Stimulated activated CD4-positive, alpha-beta T cell treated with anti-CD3 and anti-CD28 coated beads, TNF-alpha, amount 100 ng/mL, for 24 hours (primary cell): Measurements from ENCODE around the gene KRT75.

Source experiments
- DNase-seq, 3 experiments: peaks; one replicate each; pipeline ENCODE4 v3.0.0-alpha.2; 2020; ENCODE audit warnings: low read depth in 3 of 3

Gene KRT75

DNA sequence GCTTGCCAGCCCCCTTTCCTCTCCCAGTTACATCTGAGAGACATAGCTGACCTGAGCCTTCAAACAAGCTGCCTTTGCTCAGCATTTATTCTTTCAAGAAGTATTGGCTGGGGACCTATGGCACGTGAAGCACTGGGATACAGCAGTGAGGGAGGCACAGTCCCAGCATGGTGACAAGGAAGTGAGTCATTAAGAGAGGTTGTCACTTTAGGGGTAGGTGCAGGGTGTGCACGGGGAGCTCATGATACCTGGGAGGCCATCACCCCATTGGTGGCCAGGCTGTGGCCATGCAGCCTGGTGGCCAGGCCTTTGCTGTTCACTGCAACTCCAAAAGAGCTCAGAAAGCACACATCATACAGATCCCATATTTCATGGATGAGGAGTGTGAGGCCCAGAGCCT is 5.7 kb upstream of the KRT75 start:
- no peak for DNase-seq

DNA sequence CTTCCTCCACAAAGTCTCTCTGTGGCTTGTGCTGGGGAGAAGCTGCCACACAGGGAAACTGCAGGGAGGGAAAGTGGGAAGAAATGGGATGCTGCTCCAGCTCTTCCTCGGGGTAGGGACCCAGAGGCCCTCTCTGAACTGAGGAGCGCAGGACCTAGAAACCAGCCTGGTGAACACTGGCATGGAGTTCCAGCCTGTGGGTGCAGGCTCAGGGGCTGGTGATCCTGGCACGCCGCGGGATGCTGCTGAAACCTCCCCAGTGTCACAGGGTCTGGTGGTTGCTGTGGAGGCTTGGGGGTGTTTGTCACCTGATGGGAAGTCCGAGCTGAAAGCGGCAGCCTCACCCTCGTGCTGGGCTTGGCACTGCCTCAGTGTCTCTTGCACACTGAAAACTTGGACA is 5.2 kb upstream of the KRT75 start:
- no peak for DNase-seq

DNA sequence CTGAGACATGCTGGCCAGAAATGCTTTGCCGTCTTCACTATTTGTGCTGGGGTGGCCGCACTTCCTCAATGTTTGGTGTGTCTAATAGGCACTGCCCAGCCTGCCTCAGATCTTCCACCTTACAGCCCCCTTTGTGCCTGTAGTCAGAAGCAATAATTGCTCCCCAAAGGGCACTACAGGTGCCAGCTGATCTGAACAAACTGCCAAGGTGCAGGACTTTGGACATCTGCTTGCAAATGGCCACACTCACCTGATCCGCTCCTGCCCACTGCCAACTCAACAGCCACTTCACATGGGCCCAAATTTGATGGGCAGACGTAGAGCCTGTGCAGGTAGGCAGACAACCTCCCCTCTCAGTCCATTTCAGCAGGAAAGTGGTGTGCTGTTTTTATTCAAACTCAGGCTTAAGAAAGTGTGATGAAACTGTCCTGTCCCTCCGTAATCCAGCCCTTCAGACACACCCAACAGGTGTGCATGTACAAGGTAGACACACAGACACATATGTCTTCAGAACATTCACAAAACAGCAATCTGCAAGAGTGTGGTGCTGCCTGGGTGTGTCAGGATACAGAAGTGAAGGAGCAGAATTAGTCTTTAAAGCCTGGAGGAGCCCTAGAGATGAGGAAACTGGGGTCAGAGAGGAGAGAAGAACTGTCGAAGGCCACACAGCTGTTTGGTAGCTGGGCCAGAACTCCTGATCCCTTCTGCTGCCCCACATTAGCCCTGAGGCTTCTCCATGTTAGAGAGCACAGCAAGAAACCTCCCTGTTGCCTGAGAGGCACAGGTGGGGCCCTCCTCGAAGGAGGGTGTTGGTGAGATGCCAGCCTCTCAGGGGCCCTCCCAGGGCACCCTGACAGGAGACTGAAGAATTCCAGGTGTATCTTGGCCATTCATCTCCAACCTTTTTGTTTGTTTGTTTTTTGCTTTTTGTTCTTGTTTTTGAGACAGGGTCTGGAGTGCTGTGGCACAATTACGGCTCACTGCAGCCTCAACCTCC is 4.4 kb upstream of the KRT75 start:
- DNase-seq = no peak

DNA sequence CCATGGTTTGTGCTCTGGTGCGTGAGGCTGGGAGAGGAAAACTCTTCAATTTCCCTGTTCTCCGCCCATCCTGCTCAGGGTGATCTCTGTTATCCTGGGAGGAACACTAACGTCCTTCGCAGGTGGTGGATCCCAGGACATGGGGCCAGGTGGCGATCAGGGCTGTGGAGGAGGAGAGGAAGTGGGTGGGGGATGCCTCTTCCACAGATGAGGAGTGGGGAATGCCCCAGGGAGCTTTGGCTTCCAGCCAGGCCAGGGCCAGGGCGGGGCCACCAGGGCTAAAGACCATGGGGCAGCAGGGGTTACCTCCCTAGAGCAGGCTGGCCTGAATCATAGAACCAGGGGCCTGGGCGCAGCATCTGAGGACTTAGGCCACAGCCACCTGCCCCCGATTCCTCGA is 3.3 kb upstream of the KRT75 start:
- DNase-seq = no peak

DNA sequence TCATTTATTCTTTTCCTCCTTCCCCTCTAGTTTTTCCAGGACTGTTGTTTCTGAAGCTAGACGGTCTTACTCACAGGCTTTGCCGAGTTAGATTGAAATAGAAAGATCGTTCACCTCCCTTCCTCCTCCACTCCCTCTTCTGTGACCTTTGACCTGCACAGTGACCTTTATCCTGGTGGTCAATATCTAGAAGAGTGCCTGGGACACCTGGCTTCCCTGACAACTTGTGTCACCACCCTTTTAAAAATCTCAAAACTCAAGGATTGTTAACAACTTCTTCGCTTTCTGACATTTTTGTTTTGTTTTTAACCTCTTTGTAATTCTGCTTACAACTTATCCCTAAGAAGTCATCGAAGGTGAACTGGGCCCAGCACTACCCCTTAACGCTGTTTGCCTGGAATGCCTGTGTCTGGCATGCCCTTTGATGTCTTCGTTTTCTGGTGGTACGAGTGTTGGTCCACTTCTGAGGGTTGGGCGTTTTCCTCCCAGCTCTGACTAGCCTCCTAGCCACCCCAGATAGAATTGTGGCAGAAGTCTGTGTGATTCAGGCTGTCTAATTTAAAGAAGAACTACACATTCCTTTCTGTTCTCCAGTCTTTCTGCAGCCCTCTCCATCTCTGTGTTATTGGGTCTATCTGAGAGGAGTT is 2.8 kb upstream of the KRT75 start:
- DNase-seq = no peak

DNA sequence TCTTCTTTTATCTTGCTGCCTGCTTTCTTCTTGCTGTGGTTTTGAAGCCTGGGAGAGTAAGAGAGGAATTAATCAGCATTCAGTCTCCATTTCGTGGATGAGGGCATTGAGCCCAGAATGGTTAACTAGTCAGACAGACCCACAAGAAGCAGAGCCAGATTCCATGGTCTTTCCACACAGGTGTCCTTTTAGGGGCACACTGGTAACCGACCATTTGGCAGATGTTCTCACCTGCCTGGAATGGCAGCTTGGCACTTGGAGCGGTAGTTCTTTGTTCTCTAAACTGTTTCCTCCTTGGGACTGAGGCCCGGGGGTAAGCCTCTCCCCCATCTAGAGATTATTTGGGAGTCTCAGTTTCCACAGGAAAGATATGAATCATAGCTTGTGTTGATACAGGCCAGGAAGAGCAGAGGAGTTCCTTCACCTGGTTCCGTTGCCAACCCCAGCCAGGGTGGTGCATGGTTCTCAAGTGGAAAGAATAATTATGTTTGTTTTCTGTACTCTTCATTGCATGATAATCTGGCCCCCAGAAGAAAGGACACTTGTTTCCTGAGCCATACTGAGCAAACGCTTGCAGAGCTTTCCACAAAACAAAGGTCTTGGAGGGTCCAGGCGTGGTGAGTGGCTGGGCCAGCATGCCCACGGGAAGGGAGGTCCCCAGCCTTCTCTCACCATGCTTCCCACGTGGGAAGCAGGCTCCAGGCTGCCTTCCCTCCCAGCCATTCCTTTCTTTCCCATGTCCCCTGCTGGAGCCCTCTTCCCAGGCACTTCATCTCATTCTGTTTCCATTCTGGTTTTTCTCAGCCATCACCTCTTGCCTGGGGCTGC is 2.0 kb upstream of the KRT75 start:
- no peak for DNase-seq

DNA sequence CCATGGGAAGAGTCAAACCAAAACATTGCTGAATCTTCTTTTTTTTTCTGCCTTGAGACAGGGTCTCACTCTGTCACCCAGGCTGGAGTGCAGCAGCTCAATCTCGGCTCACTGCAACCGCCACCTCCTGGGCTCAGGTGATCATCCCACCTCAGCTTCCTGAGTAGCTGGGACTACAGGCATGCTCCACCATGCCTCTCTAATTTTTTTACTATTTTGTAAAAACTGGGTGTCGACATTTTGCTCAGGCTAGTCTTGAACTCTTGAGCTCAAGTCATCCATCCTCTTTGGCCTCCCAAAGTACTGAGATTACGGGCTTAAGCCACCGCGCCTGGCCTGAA is 1.5 kb upstream of the KRT75 start:
- no peak for DNase-seq

DNA sequence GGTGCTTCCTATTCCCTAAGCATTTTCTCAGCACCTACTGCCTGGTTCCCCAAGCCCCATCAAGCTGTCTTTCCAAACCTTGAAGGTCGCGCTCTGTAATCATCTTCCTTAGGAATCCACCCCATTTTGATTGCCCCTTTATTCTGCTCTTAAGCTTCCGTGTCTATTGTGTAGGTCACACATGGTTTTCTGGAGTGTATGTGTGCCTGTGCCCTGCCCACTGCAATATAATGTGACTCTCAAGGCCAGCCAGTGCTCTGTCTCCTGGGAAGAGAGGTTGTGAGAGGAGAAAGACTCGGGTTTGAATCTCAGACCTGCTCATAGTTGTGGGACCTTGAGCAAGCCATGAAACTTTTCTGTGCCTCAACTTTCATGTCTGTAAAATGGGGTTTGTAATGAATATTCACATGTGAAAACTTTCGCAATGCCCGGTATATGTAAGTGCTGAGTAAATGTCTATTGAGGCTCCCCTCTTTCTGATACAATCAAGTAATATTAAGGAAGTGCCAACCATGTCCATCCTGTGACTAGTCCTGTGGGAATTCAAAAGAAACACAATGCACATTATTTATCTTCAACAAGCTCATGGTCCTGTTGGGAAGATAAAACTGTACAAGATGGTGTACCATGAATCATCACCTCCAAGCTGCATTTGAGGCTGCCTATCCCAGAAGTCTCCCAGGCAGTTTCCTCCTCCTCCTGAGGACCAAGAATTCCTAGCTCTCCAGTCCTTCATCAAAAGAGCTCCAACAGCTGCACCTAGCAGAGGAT is 774 bp upstream of the KRT75 start:
- DNase-seq = no peak

DNA sequence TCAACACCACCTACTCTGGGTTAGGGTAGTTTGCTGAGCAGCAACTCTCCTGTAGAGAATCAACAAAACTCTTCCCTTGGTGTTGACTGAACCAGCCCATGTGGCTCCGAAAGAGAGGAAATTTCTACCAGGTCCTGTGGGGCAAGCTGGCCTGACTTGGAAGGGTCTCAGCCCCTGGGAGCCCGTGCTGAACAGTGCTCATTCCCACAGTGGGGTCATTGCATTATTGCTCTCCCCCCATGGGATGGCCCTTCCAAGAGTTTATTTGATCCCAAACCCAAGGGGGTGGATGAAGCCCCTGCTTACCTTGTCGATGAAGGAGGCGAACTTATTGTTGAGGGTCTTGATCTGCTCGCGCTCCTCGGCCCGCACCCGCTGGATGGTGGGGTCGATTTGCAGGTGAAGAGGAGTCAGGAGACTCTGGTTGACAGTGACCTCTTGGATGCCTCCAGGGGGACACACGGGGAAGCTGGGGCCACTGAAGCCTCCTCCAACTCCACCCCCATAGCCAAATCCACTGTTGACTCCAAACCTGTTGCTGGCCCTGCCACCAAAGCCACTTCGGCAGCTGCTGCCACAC is 580 bp downstream of the KRT75 start:
- DNase-seq = no peak

DNA sequence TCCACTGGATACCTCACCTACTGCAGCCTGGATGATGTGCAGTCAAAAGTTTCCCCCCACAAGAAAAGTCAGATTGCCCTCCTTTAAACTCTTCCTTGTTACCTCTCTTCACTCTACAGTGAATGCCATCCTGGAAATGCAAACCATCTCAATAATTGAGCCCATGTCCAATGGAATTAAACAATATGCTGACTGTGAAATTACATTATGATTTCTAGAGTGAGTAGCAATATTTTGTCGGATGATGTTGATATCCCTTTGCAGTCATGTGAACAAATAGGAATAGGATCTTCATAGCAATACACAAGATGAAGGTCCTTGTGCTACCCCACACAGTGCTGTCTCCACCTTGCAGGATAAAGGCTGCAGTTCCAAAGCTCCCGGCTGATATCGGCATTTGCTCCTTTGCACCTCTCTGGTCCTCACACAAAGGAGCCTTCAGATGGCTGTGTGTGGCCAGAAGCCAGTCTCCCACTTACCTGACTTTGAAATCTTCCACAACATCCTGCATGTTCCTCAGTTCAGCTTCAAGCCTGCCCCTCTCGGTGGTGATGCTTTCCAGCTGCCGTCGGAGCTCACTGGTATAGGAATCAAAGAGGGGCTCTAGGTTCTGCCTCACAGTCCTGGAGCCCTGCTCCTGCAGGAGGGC is 1.5 kb downstream of the KRT75 start:
- DNase-seq = no peak

DNA sequence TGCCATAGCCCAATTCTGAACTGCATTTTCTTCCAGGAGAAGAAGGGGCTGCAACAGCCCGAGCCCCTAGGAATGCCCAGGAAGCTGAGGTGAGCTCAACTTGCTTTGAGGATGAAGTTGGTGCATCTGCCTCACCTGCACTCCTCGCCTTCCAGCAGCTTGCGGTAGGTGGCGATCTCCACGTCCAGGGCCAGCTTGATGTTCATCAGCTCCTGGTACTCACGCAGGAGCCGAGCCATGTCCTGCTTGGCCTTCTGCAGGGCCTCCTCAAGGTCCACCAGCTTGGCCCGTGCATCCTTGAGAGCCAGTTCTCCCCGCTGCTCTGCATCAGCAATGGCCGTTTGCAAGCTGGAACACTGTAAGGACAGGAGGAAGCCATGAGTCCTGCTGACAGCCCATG is 6.0 kb downstream of the KRT75 start:
- no peak for DNase-seq

DNA sequence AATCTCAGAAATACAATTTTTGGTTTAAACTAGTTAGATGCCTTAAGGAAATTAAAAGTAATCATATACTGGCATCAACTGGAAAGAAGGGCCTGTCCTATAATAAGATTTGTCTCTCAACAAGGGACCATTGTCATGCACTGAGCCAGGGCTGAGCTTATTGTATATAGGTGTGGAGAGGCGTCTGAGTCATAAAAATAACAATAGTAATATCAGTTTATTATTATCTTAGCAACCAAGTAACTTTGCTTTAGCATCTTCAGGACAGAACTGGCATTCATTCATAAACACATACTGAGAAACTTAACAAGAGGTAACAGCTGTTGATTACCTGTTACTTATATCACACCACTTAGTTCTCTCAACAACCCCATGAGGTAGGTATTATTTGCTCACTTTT is 7.1 kb downstream of the KRT75 start:
- DNase-seq = no peak

DNA sequence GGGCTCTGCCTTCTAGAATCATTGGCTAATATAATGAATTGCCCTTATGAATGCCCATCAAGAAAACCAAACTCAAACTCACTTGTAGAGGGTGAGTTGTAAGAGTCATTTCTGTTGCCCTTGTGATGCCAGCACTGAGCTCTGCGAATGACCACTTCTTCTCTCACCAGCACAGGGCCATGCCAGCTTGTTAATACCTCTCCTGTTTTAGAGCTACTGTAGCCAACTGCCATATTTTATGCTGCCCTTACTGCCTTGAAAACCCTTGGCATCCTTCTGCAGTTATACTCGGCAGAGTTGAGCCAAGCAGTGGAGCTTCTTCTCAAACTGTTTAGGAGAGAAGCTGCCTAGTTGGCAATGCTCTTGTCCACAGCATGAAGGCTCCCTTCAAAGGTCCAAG is 8.1 kb downstream of the KRT75 start:
- no peak for DNase-seq

DNA sequence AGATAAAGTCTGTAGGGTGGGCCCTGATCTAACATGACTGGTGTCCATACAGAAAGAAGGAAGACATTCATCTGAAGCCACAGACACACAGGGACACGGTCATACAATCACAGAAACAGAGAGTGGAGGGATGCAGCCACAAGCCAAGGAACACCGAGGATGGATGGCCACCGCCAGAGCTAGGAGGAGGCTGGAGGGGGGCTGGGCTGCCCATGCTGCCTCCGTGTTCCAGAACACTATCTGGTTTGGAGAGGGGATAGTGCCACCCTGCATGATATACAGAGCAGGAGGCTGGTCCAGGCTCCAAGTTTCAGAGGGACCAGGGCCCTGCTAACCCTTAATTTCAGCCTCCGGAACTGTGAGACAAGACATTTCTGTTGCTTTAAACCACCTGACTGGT is 8.7 kb downstream of the KRT75 start:
- DNase-seq = no peak

DNA sequence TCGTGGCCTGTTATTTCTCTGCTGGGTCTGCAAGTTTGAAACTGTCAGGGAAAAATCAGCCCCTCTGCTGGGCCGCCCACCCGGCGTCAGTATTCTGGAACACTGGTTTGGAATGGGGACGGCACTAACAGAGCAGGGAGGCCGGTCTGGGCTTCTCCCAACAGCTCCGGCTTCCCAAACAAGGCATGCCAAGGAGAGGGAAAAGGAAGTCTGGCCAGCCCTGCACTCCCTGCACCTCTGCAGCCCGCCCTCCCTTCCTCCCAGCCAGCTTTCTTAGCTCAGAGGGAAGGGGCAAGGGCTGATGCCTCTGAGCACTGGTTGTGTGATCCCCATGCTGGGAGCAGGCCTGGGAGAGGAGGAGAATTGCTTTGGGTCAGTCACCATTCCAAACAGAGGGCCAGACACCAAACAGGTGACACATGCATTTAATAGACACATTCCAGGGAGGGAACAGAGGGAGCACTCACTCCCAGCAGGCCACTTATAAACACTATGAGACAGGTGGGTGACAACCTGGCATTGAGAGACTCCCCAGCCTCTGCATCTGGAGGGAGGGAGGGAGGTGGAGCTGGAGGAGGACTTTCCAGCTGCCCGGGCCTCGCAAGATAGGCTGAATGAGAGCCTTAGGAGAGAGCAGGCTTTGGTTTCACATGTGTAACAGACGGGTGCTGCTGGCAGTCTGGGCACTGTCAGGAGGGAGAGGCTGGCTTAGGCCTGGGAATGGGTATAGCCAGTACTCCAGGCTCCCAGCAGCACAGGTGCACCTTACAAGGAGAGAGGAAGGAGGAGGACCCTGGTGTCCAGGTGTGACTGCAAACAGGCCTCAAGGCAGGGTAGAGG is 10.3 kb downstream of the KRT75 start:
- DNase-seq = no peak

DNA sequence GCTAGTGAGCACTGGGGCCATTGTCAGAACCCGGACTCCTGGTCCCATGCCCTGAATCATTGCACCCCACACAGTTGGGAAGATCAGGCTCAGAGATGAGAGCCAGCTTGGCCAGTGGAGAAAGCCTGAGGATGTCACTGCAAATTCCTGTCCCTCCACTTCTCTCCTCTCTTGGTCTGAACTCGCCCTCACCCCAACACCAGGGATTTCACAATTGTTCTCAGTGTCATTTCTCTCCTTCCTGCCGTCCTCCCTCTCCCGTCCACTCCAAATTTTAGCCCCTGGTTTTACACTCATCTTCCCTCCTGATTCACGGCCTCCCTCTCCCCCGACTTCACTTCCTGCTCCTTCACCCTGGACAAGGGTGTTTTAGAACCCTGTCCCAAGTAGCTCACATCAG is 11.1 kb downstream of the KRT75 start:
- DNase-seq = no peak

DNA sequence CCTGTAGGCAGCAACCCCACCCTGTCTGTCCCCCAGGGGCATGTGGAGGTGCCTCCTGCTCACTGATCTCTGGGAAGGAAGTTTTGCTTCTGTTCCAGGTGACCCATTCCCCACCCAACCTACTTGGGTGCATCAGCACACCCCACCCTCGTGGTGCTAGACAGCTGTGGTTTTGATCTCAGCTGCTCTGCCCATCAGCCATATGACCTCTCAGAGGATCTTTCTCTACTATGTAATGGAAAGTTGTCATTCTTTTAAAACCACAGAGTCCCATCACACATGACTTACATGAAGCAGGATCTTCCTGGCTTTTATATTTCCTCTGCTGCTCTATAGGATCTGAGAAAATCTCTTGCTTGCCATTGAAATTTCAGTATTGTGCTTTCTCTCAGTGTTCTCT is 14.5 kb downstream of the KRT75 start:
- no peak for DNase-seq

DNA sequence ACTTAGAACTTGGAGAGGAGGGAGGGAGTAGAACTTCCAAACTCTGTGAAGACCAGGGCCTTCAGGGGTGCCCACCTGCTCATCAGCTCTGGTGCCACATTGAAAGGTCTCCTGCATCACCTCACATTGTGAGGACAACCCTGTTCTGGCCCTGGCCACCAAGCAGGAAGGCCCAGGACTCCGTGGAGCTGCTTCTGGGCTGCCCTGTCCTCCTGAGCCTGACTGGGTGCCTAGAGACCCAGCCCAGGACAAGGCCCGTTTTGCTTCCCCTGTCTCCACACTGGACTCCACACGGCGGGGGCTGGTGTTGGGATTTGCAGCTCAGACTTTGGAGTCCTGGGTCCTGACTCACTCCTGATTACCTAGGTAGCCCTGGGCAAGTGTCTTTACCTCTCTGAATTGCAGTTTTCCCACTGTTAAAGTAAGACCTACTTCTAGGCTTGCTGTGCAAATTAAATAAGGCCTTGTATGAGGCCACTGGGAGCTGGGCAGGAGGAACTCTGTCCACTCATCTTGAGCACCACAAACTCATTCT is 15.5 kb downstream of the KRT75 start:
- no peak for DNase-seq

DNA sequence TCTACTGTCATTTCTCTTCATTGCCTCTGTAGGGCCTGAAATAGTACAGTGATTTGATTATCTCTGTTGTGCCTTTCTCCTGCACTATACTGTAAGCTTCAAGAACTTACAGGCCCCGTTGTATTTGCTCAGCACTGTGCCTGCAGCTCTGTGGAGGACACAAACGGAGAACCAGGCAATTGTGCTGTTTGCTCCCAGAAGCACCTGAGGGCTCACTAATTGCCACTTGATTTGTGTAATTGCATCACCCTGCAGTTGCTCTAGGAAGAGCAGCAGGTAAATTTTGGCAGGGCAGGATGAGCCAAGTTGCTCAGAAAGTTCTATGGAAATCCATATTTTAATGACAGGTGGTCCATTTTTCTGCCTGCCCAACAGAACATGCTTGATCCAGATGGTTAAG is 16.4 kb downstream of the KRT75 start:
- no peak for DNase-seq

DNA sequence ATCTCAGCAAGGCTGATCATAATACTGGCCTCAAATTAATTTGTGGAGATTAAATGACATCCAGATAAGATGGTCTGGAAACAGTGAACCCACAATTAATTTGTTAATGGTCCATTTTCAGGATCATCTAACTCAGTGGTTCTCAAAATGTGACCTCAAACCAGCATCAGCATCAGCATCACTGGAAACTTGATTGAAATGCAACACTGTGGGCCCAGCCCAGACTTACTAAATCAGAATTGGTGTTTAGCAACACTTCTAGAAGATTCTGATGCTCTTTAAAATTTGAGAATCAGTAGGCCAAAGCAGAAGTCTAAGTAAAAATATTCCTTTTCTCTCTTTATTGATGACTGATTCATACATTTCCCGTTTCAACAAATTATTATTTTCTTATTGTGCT is 17.4 kb downstream of the KRT75 start:
- DNase-seq = no peak
